Epidermal melanocyte (primary cell): Measurements from ENCODE around the gene SLC16A5.
"Not testable (repeated sequence)": the region's sequence is repeated elsewhere in the genome, so short reads cannot be mapped to it uniquely, and the experiment has no call there.

Source experiments
- DNase-seq: peaks from one replicate; pipeline ENCODE4 v3.0.0; 2011; ENCODE audit warnings: low spot score; ENCODE audit not compliant: insufficient read length

Gene SLC16A5

GRCh38 chr17:75064040-75064439 lies 23.7 kb upstream of the SLC16A5 start:
- peak; percentile 16 for DNase-seq

- DNase-seq: no peak
Measured at GRCh38 chr17:75064460-75064859, 23.3 kb upstream of the SLC16A5 start.

GRCh38 chr17:75064867-75065561 lies 22.7 kb upstream of the SLC16A5 start:
- peak; percentile 5 for DNase-seq

- DNase-seq: peak; percentile 17
Measured at GRCh38 chr17:75065562-75066151, 22.1 kb upstream of the SLC16A5 start.

GRCh38 chr17:75067856-75068255 lies 19.9 kb upstream of the SLC16A5 start:
- peak; percentile 14 for DNase-seq

GRCh38 chr17:75068750-75069149 lies 19.0 kb upstream of the SLC16A5 start:
- DNase-seq: no peak

GRCh38 chr17:75069783-75070182 lies 18.0 kb upstream of the SLC16A5 start:
- peak; percentile 11 for DNase-seq

GRCh38 chr17:75071478-75072271 lies 16.1 kb upstream of the SLC16A5 start:
- peak; percentile 8 for DNase-seq

- DNase-seq: not testable (repeated sequence)
Measured at GRCh38 chr17:75072909-75073308, 14.8 kb upstream of the SLC16A5 start.

- peak; percentile 52 for DNase-seq
Measured at GRCh38 chr17:75073618-75074047, 14.1 kb upstream of the SLC16A5 start.

- DNase-seq: no peak
Measured at GRCh38 chr17:75074532-75074931, 13.2 kb upstream of the SLC16A5 start.

GRCh38 chr17:75075597-75076336 lies 12.0 kb upstream of the SLC16A5 start:
- peak; percentile 11 for DNase-seq

- DNase-seq: peak; percentile 10
Measured at GRCh38 chr17:75077072-75077495, 10.7 kb upstream of the SLC16A5 start.

GRCh38 chr17:75077496-75078283 lies 10.1 kb upstream of the SLC16A5 start:
- peak; percentile 23 for DNase-seq

GRCh38 chr17:75078284-75079022 lies 9.3 kb upstream of the SLC16A5 start:
- DNase-seq: peak; percentile 45

GRCh38 chr17:75079023-75079373 lies 8.8 kb upstream of the SLC16A5 start:
- no peak for DNase-seq

GRCh38 chr17:75081611-75082540 lies 5.9 kb upstream of the SLC16A5 start:
- DNase-seq: peak; percentile 11

- peak; percentile 3 for DNase-seq
Measured at GRCh38 chr17:75082683-75083082, 5.1 kb upstream of the SLC16A5 start.
